ENCODE data around the gene PPP1R3C. TPM values are rescaled to one million over a fixed set of nuclear protein-coding genes. Genes with fewer than 3 reads are reported as not detected.

PPP1R3C gene
- total and polyA plus RNA-seq, 2 experiments from 2014 or later, result 0.91 to 1.8 TPM

DNA sequence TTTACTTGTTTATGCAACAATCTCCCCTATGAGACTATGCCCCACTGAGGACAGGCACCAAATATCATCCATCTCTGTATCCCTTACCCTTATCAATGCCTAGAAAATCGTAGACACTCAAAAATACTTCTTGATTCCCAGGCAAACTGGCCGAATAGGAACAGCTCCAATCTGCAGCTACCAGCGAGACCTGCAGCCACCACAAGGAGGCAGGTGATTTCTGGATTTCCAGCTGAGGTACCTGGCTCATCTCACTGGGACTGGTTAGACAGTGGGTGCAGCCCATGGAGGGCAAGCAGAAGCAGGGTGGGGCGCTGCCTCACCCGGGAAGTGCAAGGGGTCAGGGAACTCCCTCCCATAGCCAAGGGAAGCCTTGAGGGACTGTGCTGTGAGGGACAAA is 10.8 kb upstream of the PPP1R3C start:
- H3K27ac Mint-ChIP-seq, result no peak overlapping the region
- no peaks in the 10 kb centered on the region; the same call in 2 of the 3 replicates for H3K9me3 Mint-ChIP-seq
- DNase-seq (ENCODE audit: low spot score) (peak; percentile 66), ATAC-seq (peak; percentile 94)
- no peaks in the 10 kb centered on the region for H3K4me1 Mint-ChIP-seq
- no peaks in the 10 kb centered on the region for H3K36me3 Mint-ChIP-seq (ENCODE audit: low read depth)
- Histone ChIP-seq H3K27ac (ENCODE audit: low read depth) (no peak overlapping the region), H4K20me1 (replicated peaks; ENCODE audit: insufficient read depth) (no peaks in the 10 kb centered on the region), H3F3A (replicated peaks; ENCODE audit: low read depth) (no peaks in the 10 kb centered on the region), H3K36me3 (ENCODE audit: insufficient read depth) (no peaks in the 10 kb centered on the region), H3K4me3 (no peak overlapping the region), H2AFZ (no peak overlapping the region), H3K27me3 (ENCODE audit: insufficient read depth) (no peaks in the 10 kb centered on the region), H3K4me1 (ENCODE audit: insufficient read depth) (no peaks in the 10 kb centered on the region), H3K9me2 (ENCODE audit: insufficient read depth) (no peaks in the 10 kb centered on the region), H3K79me2 (replicated peaks; ENCODE audit: insufficient read depth) (no peaks in the 10 kb centered on the region), H3K4me2 (no peak overlapping the region)
- peaks cover 2% of the 10 kb centered on the region for H3K27me3 Mint-ChIP-seq (ENCODE audit: insufficient read depth, low read depth, poor library complexity)
- TF ChIP-seq STAT1 (IDR thresholded peaks at IDR 0.05; ENCODE audit: unreplicated experiment), result no peak
- no peak for TF ChIP-seq EZH2phosphoT487 (IDR thresholded peaks at IDR 0.05; ENCODE audit: unreplicated experiment)
- TF ChIP-seq, protein P1, sequence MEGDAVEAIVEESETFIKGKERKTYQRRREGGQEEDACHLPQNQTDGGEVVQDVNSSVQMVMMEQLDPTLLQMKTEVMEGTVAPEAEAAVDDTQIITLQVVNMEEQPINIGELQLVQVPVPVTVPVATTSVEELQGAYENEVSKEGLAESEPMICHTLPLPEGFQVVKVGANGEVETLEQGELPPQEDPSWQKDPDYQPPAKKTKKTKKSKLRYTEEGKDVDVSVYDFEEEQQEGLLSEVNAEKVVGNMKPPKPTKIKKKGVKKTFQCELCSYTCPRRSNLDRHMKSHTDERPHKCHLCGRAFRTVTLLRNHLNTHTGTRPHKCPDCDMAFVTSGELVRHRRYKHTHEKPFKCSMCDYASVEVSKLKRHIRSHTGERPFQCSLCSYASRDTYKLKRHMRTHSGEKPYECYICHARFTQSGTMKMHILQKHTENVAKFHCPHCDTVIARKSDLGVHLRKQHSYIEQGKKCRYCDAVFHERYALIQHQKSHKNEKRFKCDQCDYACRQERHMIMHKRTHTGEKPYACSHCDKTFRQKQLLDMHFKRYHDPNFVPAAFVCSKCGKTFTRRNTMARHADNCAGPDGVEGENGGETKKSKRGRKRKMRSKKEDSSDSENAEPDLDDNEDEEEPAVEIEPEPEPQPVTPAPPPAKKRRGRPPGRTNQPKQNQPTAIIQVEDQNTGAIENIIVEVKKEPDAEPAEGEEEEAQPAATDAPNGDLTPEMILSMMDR (conservative IDR thresholded peaks at IDR 0.05; ENCODE audit: low read depth in 2 of 2), result peak; percentile 72 to 84
- H3K4me3 Mint-ChIP-seq, result no peak overlapping the region

DNA sequence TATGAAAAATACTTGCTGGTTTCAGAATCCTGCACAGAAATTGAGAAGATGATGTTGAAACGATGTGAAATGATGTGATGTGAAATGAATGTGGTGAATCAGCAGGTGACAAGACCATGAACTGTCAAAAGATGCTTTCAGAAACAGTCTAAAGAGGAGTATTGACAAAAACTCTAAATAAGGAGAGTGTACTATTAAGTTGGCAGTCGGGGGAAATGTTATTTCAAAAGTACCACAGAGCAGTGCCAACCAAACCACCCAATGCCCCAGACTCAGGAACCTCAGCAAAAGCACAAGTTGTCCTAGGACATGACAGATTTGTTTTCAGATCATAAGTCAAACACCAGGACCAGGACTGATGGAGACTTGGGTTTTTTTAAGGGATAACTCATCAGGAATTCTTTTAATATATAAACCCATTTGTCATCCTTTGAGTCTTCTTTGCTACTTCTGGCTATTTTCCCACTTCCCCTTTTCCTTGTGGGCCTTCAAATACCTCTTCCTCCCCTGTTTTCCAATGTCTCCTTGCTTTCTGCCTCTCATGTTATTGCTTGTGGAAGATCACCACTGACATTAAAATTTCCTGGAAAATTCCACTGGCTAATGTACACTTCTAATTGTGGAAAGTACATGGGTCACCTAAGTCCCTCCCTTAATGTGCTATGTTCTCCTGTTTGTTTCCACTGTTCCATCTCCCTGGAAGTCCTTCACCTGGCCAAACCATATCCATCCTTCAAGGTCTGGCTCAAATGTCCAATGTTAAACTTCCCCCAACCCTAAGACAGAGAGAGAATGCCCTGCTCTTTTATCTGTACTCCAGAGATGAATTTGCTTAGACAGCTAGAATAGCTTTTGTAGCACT is 10.2 kb upstream of the PPP1R3C start:
- no peak overlapping the region for H2AFZ ChIP-seq
- Mint-ChIP-seq H3K36me3 (ENCODE audit: low read depth) (no peaks in the 10 kb centered on the region), H3K9me3 (no peaks in the 10 kb centered on the region; the same call in 2 of the 3 replicates), H3K27ac (no peak overlapping the region), H3K4me3 (no peak overlapping the region), H3K27me3 (ENCODE audit: insufficient read depth, low read depth, poor library complexity) (peaks cover 2% of the 10 kb centered on the region), H3K4me1 (no peaks in the 10 kb centered on the region)
- no peaks in the 10 kb centered on the region for H3K36me3 ChIP-seq (ENCODE audit: insufficient read depth)
- H3K4me1 ChIP-seq (ENCODE audit: insufficient read depth), result no peaks in the 10 kb centered on the region
- H3K27ac ChIP-seq (ENCODE audit: low read depth), result no peak overlapping the region
- ATAC-seq (no peak), DNase-seq (ENCODE audit: low spot score) (no peak)
- no peaks in the 10 kb centered on the region for H3K79me2 ChIP-seq (replicated peaks; ENCODE audit: insufficient read depth)
- no peak overlapping the region for H3K4me2 ChIP-seq
- H3F3A ChIP-seq (replicated peaks; ENCODE audit: low read depth), result no peaks in the 10 kb centered on the region
- H3K27me3 ChIP-seq (ENCODE audit: insufficient read depth), result no peaks in the 10 kb centered on the region
- no peak overlapping the region for H3K4me3 ChIP-seq
- H4K20me1 ChIP-seq (replicated peaks; ENCODE audit: insufficient read depth), result no peaks in the 10 kb centered on the region
- no peaks in the 10 kb centered on the region for H3K9me2 ChIP-seq (ENCODE audit: insufficient read depth)
- TF ChIP-seq, protein P2, sequence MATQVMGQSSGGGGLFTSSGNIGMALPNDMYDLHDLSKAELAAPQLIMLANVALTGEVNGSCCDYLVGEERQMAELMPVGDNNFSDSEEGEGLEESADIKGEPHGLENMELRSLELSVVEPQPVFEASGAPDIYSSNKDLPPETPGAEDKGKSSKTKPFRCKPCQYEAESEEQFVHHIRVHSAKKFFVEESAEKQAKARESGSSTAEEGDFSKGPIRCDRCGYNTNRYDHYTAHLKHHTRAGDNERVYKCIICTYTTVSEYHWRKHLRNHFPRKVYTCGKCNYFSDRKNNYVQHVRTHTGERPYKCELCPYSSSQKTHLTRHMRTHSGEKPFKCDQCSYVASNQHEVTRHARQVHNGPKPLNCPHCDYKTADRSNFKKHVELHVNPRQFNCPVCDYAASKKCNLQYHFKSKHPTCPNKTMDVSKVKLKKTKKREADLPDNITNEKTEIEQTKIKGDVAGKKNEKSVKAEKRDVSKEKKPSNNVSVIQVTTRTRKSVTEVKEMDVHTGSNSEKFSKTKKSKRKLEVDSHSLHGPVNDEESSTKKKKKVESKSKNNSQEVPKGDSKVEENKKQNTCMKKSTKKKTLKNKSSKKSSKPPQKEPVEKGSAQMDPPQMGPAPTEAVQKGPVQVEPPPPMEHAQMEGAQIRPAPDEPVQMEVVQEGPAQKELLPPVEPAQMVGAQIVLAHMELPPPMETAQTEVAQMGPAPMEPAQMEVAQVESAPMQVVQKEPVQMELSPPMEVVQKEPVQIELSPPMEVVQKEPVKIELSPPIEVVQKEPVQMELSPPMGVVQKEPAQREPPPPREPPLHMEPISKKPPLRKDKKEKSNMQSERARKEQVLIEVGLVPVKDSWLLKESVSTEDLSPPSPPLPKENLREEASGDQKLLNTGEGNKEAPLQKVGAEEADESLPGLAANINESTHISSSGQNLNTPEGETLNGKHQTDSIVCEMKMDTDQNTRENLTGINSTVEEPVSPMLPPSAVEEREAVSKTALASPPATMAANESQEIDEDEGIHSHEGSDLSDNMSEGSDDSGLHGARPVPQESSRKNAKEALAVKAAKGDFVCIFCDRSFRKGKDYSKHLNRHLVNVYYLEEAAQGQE (IDR thresholded peaks at IDR 0.05; ENCODE audit: unreplicated experiment), result no peak
- TF ChIP-seq, protein P3, sequence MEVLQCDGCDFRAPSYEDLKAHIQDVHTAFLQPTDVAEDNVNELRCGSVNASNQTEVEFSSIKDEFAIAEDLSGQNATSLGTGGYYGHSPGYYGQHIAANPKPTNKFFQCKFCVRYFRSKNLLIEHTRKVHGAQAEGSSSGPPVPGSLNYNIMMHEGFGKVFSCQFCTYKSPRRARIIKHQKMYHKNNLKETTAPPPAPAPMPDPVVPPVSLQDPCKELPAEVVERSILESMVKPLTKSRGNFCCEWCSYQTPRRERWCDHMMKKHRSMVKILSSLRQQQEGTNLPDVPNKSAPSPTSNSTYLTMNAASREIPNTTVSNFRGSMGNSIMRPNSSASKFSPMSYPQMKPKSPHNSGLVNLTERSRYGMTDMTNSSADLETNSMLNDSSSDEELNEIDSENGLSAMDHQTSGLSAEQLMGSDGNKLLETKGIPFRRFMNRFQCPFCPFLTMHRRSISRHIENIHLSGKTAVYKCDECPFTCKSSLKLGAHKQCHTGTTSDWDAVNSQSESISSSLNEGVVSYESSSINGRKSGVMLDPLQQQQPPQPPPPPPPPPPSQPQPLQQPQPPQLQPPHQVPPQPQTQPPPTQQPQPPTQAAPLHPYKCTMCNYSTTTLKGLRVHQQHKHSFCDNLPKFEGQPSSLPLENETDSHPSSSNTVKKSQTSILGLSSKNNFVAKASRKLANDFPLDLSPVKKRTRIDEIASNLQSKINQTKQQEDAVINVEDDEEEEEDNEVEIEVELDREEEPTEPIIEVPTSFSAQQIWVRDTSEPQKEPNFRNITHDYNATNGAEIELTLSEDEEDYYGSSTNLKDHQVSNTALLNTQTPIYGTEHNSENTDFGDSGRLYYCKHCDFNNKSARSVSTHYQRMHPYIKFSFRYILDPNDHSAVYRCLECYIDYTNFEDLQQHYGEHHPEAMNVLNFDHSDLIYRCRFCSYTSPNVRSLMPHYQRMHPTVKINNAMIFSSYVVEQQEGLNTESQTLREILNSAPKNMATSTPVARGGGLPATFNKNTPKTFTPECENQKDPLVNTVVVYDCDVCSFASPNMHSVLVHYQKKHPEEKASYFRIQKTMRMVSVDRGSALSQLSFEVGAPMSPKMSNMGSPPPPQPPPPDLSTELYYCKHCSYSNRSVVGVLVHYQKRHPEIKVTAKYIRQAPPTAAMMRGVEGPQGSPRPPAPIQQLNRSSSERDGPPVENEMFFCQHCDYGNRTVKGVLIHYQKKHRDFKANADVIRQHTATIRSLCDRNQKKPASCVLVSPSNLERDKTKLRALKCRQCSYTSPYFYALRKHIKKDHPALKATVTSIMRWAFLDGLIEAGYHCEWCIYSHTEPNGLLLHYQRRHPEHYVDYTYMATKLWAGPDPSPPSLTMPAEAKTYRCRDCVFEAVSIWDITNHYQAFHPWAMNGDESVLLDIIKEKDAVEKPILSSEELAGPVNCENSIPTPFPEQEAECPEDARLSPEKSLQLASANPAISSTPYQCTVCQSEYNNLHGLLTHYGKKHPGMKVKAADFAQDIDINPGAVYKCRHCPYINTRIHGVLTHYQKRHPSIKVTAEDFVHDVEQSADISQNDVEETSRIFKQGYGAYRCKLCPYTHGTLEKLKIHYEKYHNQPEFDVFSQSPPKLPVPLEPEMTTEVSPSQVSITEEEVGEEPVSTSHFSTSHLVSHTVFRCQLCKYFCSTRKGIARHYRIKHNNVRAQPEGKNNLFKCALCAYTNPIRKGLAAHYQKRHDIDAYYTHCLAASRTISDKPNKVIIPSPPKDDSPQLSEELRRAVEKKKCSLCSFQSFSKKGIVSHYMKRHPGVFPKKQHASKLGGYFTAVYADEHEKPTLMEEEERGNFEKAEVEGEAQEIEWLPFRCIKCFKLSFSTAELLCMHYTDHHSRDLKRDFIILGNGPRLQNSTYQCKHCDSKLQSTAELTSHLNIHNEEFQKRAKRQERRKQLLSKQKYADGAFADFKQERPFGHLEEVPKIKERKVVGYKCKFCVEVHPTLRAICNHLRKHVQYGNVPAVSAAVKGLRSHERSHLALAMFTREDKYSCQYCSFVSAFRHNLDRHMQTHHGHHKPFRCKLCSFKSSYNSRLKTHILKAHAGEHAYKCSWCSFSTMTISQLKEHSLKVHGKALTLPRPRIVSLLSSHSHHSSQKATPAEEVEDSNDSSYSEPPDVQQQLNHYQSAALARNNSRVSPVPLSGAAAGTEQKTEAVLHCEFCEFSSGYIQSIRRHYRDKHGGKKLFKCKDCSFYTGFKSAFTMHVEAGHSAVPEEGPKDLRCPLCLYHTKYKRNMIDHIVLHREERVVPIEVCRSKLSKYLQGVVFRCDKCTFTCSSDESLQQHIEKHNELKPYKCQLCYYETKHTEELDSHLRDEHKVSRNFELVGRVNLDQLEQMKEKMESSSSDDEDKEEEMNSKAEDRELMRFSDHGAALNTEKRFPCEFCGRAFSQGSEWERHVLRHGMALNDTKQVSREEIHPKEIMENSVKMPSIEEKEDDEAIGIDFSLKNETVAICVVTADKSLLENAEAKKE (CRISPR knock-in tag; IDR thresholded peaks at IDR 0.05), result no peak
- TF ChIP-seq JUNB (IDR thresholded peaks at IDR 0.05; ENCODE audit: unreplicated experiment), result no peak
- TF ChIP-seq, protein P4, sequence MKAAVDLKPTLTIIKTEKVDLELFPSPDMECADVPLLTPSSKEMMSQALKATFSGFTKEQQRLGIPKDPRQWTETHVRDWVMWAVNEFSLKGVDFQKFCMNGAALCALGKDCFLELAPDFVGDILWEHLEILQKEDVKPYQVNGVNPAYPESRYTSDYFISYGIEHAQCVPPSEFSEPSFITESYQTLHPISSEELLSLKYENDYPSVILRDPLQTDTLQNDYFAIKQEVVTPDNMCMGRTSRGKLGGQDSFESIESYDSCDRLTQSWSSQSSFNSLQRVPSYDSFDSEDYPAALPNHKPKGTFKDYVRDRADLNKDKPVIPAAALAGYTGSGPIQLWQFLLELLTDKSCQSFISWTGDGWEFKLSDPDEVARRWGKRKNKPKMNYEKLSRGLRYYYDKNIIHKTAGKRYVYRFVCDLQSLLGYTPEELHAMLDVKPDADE (IDR thresholded peaks at IDR 0.05), result no peak
- no peak for TF ChIP-seq NANOG (IDR thresholded peaks at IDR 0.05; ENCODE audit: borderline replicate concordance)

Measured in GM23338 (cell line).